ENCODE data around the gene MICA.
A peak's percentile ranks its signal among the peaks of the same experiment; 100 is the strongest.
"Not testable (repeated sequence)": the region's sequence is repeated elsewhere in the genome, so short reads cannot be mapped to it uniquely, and the experiment has no call there.

Gene MICA

DNA sequence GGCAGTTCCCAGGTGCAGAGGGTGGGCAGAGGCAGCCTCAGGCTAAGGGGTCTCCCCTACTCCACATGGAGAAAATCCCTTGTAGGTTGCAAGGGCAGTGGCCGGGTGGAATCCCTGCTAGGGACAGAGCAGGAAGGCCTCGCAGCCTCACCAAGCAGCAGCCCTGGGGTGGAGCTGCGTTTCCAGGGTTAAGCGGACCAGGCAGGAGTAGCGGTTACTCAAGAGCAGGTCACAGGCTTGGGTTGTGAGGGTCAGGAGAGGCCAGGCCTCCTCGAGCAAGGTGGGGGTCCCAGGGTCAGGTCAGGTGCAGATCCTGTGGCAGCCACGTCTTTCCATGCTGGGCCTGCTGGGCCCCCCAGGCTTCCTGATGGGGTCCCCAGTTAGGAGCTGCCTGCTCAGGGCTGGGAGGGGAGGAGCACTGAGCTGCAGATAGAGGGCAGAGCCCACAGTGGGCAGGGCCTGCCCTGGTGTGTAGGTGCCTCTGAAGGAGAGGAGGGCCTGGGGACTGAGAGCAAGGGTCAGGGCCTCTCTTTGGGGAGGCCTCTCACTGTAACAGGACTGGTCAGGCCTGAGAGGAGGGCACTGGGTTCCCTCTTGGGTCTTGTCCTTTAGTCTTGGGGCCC is 10.9 kb downstream of the MICA start:
- DNase-seq (ENCODE audit: low spot score), result not testable (repeated sequence)

DNA sequence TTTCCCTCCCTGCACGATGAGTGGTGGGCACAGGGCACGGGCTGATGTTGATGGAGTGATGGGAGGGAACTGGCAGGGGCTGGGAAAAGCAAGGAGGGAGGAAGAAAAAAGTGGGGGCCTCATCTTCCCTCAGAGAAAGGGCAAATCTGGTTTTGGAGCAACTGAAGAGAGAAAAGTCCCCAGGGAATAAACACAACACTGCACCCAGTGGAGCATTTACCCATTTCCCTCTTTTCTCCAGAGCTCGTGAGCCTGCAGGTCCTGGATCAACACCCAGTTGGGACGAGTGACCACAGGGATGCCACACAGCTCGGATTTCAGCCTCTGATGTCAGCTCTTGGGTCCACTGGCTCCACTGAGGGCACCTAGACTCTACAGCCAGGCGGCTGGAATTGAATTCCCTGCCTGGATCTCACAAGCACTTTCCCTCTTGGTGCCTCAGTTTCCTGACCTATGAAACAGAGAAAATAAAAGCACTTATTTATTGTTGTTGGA is 11.4 kb downstream of the MICA start:
- no peak for DNase-seq (ENCODE audit: low spot score)

DNA sequence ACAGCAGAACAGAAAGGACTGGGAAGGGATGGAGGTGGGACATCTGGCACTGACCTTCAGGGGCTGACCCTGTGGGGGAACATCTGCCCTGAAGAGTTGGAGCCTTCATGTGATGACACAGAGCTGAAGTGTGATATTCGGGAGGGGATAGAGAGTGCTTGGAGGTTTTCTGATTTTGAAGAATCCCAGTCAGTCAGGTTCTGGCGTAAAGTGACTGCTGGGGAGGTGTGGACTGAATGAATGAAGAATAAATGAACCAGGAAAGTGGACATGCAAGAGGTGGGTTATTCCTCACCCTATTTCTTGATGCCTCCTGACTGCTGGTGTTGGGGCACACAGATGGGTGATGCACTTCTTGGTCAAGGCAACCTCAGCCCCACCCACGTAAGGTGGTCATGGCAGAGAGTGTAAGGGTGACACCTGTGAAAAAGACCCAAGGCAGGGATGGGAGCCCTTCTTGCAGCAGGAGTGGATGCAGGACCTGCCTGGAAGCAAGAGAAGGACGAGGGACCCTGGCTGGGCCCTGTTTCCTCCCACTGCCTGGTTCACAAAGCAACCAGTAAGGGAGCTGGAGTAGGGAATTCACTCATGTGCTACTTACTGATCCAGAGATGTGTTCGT is 13.1 kb downstream of the MICA start:
- no peak for DNase-seq (ENCODE audit: low spot score)

DNA sequence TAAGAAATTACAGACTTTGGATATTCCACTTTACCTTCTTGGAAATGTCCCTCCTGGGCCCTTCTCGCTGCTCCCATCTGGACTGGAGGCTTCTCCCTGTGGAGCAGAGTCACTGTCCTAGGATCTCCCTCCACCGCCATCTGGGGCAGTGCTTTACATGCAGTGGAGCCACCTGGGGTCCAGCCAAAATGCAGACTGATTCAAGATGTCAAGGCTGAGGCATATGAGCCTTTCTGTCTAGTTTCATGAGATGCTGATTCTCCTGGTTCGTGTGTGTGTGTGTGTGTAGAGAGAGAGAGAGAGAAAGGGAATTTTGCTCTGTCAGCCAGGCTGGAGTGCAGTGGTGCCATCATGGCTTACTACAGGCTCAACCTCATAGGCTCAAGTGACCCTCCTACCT is 14.9 kb downstream of the MICA start:
- DNase-seq (ENCODE audit: low spot score), result no peak

DNA sequence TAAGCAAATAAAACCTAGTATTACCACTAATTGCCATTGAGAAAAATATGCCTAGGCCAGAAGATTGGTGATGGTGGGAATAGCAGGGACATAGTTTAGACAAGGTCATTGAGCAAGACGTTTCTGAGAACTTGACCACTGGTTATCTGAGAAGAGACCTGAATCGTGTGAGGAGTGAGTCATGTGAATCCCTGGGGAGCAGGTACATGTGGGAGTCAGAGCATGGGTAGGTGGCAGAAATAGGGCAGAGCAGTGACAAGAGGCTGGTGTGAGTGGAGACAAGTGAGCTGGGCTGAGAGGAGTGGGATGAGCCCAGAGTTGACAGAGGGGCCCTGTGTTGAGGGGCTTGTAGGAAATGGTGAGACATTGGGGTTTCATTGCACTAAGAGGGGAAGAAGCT is 16.4 kb downstream of the MICA start:
- no peak for DNase-seq (ENCODE audit: low spot score)

DNA sequence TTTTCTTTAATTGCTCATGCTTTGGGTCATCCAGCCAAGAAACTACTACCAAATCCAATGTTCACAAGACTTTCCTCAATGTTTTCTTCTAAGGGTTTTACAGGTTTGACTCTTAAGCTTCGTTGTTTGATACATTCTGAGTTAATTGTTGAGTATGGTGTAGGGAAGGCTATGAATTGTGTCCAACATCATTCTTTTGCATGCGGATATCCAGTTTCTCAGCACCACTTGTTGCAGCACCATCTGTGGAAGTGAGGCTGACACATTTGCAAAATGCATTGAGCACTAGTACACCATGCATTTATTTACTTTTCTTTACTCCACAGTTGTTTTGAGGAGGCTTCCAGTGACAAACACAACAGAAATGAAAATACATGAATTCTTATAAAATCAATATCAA is 17.2 kb downstream of the MICA start:
- DNase-seq (ENCODE audit: low spot score), result no peak

DNA sequence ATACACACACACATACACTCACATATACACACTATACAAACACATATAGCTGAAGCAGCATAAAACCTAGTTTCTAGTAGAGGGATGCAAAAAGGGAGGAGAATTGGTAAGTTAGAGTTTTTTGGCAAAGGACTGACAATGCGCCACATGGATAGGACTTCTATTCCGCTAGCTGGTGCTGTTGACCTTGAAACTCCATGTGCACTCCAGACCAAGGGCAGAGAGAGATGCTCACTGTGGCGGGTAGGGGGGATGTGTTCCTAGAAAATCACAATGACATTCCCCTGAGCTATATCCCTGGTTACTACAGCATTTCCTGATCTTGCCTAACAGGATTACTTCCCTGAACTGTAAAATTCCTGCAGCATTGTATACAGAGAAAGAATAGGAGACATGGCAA is 19.2 kb downstream of the MICA start:
- DNase-seq (ENCODE audit: low spot score), result no peak

DNA sequence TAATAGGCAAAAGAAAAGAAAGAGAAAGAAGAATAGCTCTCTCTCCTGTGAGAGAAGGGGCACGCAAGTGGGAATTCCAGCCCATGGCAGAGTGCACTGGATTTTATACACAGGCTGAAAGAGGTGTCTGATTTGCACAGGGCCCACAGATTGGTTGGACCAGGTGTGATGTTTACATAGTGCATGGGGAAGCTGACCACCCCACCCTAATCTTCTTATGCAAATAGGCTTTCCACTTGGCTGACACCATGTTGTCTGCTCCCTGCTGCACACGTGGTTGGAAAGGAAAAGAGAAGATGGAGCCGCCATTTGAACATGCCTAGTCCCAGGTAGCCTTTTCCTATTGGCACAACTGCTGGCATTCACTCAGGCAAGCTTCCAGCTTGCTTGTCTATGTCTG is 20.2 kb downstream of the MICA start:
- DNase-seq (ENCODE audit: low spot score), result no peak

DNA sequence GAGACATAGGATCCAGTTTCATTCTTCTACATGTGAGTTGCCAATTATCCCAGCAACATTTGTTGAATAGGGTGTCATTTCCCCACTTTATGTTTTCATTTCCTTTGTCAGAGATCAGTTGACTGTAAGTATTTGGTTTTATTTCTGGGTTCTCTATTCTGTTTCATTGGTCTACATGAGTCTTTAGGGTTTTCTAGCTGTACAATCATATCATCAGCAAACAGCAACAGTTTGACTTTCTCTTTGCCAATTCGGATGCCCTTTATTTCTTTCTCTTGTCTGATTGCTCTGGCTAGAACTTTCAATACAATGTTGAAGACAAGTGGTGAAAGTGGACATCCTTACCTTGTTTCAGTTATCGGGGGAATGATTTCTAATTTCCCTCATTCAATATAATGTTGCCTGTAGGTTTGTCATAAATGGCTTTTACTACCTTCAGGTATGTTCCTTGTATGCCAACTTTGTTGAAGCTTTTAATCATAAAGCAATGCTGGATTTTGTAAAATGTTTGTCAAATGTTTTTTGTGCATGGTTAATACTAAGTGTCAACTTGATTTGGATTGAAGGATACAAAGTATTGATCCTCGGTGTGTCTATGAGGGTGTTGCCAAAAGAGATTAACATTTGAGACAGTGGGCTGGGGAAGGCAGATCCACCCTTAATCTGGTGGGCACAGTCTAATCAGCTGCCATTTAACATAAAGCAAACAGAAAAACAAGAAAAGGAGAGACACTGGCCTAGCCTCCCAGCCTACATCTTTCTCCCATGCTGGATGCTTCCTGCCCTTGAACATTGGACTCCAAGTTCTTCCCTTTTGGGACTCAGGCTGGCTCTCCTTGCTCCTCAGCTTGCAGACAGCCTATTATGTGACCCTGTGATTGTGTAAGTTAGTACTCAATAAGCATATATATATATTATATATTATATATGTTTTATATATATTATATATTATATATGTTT is 23.3 kb downstream of the MICA start:
- DNase-seq (ENCODE audit: low spot score), result no peak

DNA sequence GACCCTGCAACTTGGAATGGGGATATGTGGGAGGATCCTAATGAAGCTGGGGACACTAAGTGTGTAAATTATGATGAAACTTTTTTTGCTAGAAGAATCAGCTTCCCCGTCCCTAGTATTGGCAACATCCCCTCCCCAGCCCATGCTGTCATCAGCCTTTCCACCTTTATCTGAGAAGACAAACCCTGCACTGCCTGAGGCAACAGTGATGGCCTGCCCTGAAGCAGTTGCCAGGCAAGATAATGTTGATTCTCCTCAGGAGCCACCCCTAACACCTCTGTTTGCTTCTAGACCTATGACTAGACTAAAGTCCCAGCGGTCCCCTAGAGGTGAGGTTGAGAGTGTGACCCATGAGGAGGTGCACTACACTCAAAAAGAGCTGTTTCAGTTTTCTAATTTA is 27.1 kb downstream of the MICA start:
- DNase-seq (ENCODE audit: low spot score), result no peak

DNA sequence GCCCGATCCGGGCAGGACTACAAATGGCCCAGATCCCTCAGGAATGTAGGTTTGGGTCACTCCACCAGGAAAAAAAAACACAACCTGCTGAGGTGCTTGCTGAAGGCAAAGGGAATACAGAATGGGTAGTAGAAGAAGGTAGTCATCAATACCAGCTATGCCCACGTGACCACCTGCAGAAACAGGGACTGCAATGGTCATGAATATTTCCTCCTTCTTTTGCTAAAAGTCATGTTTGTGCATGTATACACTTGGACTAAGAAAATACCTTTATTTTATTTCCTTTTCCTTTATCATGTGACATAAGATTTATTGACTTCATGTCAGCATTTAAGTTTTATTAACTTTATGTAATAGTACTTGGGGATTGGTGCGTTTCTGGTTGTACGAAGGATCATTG is 31.7 kb downstream of the MICA start:
- not testable (repeated sequence) for DNase-seq (ENCODE audit: low spot score)

DNA sequence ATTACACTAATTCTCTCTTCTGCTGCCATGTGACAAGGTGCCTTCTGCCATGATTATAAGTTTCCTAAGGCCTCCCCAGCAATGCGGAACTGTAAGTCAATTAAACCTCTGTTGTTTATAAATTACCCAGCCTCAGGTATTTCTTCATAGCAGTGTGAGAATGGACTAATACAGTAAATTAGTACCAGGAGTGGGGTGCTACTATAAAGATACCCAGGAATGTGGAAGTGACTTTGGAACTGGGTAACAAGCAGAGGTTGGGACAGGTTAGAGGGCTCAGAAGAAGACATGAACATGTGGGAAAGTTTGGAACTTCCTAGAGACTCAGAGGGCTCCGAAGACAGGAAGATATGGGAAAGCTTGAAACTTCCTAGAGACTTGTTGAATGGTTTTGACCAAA is 34.8 kb downstream of the MICA start:
- no peak for DNase-seq (ENCODE audit: low spot score)

DNA sequence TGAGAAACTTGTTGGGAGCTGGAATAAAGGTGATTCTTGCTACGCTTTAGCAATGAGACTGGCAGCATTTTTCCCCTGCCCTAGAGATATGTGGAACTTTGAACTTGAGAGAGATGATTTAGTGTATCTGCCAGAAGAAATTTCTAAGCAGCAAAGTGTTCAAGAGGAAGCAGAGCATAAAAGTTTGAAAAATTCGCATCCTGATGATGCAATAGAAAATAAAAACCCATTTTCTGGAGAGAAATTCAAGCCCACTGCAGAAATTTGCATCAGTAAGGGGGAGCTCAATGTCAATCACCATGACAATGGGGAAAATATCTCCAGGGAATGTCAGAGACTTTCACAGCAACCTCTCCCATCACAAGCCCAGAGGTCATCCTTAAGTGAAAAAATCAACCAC is 35.3 kb downstream of the MICA start:
- DNase-seq (ENCODE audit: low spot score), result no peak

DNA sequence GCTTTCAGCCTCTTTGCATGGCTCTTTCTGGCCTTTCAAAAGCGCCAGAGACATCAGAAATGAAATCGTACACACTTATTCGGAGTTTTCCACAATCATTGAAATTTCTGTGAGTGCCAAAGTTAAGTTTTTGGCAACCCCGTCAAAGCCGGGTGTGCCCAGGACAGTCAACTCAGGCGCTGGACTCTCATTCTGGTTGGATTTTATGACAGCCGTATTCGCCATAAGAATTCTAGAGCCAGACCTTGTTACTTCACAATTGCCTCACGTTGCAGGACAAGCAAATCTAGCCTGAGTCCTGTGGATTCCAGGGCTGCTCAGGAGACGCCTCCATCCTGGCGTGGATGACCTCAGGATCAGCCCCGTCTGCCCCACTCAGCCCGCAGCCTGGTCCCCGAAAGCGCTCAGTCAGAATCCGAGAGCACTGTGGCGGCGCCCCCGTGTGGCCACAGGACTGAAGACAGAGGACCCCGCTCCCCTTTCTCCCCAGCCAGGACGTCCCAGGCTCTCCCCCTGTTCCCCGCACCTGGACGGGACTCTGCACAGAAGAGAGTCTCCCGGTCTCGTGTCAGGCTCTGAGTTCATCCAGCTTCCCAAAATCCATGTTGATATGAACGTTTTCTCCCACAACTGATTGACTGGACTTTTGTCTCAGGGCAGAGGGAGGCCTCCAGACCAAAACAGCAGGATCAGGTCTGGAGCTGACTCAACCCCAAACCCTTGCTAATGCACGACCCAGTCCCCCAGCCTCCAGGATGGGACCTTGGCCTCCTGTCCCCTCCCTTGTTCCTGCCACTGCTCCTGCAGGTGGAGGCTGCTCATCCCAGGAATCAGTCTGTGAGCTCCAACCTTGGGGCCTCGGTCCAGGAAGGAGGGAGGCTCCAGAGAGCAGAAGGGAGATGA is 38.2 kb downstream of the MICA start:
- peak; percentile 93 for DNase-seq (ENCODE audit: low spot score)

DNA sequence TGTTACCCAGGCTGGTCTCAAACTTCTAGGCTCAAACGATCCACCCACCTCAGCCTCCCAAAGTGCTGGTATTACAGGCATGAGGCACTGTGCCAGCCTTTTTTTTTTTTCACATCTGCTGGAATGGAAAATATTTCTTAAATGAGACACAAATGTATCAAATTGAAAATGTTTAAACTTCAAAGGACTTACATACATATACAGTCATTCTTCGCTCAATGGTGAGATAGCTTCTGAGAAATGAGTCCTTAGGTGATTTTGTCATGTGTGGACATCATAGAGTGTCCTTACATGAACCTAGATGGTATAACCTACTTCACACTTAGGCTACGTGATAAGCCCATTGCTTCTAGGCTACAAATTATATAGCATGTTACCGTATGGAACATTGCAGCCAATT is 43.1 kb downstream of the MICA start:
- no peak for DNase-seq (ENCODE audit: low spot score)

DNA sequence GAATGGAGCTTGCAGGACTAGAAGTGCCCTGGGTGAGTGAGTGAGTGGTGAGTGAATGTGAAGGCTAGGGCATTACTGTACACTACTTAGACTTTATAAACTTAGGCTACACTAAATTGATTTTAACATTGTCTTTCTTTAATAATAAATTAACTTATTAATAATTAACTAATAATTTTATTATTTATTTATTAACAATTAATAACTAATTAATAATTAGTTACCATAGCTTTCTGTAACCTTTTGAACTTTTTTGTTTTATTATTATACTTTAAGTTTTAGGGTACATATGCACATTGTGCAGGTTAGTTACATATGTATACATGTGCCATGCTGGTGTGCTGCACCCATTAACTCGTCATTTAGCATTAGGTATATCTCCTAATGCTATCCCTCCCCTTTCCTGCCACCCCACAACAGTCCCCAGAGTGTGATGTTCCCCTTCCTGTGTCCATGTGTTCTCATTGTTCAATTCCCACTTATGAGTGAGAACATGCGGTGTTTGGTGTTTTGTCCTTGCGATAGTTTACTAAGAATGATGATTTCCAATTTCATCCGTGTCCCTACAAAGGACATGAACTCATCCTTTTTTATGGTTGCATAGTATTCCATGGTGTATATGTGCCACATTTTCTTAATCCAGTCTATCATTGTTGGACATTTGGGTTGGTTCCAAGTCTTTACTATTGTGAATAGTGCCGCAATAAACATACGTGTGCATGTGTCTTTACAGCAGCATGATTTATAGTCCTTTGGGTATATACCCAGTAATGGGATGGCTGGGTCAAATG is 43.8 kb downstream of the MICA start:
- not testable (repeated sequence) for DNase-seq (ENCODE audit: low spot score)

DNA sequence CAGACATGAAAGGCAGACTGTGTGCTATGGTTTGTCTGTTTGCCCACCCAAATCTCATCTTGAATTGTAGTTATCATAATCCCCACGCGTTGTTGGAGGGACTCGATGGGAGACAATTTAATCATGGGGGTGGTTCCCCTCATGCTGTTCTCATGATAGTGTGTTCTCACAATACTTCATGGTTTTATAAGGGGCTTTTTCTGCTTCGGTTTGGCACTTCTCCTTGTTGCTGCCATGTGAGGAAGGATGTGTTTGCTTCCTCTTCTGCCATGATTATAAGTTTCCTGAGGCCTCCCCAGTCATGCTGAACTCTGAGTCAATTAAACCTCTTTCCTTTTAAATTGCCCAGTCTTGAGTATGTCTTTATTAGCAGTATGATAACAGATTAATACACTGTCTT is 47.4 kb downstream of the MICA start:
- no peak for DNase-seq (ENCODE audit: low spot score)

DNA sequence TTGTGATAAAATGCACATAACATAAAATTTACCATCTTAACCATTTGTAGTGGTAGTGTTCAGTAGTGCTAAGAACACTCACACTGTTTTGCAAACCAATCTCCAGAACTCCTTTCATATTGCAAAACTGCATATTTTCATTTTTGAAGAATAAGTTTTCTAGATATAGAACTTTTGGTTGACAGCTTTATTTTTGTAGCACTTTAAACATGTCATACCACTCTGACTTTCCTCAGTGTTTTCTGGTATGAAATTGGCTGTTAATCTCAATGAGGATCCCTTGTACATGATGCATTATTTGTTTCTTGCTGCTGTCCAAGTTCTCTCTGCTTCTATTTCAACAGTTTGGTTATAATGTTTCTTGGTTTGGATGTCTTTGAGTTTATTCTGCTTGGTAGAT is 49.5 kb downstream of the MICA start:
- DNase-seq (ENCODE audit: low spot score), result no peak

DNA sequence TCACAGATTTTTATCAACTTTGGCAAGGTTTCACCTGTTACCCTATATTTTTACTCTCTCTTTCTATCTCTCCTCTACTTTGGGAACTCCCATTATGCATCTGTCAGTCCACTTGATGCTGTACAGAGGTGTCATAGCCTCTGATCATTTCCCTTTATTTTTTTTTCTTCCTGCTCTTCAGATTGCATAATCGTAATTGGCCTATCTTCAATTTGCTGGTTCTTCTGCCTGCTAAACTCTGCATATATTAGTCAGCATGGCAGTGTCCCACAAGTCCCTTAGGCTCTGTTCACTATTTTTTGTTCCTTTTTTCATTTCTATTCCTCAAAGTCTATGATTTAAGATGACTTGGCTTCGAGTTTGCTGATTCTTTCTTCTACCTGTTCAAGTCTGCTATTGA is 49.9 kb downstream of the MICA start:
- DNase-seq (ENCODE audit: low spot score), result no peak

DNA sequence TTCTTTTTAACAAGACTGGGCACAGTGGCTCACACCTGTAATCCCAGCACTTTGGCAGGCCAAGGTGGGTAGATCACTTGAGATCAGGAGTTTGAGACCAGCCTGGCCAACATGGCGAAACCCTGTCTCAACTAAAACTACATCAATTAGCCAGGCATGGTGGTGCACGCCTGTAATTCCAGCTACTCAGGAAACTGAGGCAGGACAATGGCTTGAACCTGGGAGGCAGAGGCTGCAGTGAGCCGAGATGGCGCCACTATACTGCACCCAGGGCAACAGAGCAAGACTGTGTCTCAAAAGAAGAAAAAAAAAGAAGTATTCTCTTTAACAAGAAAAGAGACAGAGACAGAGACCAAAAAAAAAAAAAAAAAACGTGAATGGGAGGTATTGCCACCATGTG is 56.5 kb downstream of the MICA start:
- DNase-seq (ENCODE audit: low spot score), result not testable (repeated sequence)

DNA sequence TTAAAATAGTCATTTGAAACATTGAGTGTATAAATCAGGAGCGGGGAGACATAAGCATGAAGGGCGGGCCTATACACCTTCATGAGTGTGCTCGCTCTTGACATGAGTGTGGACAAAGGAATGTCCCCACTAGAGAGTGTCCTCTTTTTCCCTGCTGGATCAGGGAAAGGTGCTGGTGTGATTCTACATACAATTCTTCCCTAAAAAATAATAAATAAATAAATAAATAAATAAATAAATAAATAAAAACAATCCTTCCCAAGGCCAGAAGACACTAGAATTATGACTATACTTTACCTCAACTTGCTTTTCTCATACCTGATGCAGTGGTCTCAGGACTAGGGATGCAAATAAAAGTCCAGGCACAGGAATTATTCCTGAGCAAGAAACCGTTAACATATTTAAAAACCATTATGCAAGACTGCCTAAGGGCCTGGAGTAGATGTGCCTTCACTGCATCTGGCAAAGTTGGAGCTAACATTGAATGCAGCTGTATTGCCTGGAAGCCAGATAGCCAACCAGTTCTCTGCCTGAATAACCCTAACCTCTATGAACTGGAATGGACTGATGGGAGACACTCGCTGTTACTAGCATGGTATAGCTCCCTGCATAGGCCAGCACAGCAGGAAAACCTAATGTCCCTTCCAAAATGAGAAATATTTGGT is 57.1 kb downstream of the MICA start:
- DNase-seq (ENCODE audit: low spot score), result no peak
